ENCODE data around the gene ZNF652.

ZNF652 gene

DNA sequence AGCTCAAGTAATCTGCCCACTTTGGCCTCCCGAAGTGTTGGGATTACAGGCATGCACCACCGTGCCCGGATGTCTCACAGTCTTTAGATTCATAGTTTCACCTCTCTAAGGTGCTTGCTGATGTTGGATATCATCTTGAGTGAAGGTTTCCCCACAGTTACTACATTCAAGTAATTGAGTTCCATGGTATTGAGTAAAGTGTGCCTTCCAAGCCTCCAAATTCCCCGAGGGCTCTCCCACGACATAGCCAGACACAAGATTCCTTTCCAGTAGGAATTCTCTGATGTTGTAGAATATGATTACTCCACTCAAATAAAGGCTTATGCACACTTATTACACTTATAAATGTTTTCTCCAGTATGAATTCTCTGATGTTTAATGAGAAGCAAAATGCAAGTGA, 16.3 kb upstream of the ZNF652 start:
- TF ChIP-seq, protein P1, sequence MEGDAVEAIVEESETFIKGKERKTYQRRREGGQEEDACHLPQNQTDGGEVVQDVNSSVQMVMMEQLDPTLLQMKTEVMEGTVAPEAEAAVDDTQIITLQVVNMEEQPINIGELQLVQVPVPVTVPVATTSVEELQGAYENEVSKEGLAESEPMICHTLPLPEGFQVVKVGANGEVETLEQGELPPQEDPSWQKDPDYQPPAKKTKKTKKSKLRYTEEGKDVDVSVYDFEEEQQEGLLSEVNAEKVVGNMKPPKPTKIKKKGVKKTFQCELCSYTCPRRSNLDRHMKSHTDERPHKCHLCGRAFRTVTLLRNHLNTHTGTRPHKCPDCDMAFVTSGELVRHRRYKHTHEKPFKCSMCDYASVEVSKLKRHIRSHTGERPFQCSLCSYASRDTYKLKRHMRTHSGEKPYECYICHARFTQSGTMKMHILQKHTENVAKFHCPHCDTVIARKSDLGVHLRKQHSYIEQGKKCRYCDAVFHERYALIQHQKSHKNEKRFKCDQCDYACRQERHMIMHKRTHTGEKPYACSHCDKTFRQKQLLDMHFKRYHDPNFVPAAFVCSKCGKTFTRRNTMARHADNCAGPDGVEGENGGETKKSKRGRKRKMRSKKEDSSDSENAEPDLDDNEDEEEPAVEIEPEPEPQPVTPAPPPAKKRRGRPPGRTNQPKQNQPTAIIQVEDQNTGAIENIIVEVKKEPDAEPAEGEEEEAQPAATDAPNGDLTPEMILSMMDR (conservative IDR thresholded peaks at IDR 0.05; ENCODE audit: low read depth, low read length), result no peak
- H3K4me3 ChIP-seq (ENCODE audit: low read length), result no peak overlapping the region
- no peak for DNase-seq (ENCODE audit: low read depth)

DNA sequence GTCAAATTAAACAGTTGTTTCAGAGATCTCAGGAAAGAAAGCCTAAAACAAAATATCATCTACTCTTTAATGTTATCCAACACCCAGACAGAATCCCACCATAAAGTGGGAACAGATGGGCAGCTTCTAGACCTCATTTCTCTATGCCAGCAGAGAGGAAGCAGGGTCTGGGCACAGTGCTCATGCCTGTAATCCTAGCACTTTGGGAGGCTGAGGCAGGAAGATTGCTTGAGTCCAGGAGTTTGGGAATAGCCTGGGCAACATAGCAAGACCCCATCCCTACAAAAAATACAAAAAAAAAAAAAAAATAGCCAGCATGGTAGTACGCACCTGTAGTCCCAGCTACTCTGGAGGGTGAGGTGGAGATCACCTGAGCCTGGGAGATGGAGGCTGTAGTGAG, 13.5 kb upstream of the ZNF652 start:
- DNase-seq (ENCODE audit: low read depth), result no peak
- no peak overlapping the region for H3K4me3 ChIP-seq (ENCODE audit: low read length)
- TF ChIP-seq, protein P1 (conservative IDR thresholded peaks at IDR 0.05; ENCODE audit: low read depth, low read length), result no peak

DNA sequence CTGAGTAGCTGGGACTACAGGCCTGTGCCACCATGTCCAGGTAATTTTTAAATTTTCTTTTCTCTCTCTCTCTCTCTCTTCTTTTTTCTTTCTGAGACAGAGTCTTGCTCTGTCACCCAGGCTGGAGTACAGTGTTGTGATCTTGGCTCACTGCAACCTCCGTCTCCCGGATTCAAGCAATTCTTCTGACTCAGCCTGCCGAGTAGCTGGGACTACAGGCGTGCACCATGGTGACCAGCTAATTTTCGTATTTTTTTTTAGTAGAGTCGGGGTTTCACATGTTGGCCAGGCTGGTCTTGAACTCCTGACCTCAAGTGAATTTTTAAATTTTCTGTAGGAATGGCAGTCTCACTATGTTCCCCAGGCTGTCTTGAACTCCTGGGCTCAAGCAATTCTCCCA, 11.1 kb upstream of the ZNF652 start:
- no peak overlapping the region for H3K4me3 ChIP-seq (ENCODE audit: low read length)
- DNase-seq (ENCODE audit: low read depth), result no peak
- TF ChIP-seq, protein P1 (conservative IDR thresholded peaks at IDR 0.05; ENCODE audit: low read depth, low read length), result no peak

DNA sequence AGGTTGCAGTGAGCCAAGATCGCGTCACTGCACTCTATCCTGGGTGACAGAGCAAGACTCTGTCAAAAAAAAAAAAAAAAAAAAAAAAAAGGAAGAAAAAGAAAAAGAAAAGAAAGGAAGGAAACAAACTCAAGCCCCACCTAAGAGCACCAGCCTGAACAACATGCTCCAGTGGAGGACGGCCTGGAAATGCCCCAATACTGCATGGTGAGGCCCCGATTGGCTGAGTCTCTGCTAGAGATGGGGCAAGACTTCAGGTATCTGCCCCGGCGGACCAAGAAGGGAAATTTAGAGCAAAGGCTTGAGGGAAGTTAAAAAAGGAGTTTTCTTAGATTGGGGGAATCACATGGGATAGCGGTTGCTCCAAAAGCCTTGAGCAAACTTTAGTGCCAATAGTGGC, 10.4 kb upstream of the ZNF652 start:
- TF ChIP-seq, protein P1 (conservative IDR thresholded peaks at IDR 0.05; ENCODE audit: low read depth, low read length), result no peak
- no peak overlapping the region for H3K4me3 ChIP-seq (ENCODE audit: low read length)
- DNase-seq (ENCODE audit: low read depth), result no peak

DNA sequence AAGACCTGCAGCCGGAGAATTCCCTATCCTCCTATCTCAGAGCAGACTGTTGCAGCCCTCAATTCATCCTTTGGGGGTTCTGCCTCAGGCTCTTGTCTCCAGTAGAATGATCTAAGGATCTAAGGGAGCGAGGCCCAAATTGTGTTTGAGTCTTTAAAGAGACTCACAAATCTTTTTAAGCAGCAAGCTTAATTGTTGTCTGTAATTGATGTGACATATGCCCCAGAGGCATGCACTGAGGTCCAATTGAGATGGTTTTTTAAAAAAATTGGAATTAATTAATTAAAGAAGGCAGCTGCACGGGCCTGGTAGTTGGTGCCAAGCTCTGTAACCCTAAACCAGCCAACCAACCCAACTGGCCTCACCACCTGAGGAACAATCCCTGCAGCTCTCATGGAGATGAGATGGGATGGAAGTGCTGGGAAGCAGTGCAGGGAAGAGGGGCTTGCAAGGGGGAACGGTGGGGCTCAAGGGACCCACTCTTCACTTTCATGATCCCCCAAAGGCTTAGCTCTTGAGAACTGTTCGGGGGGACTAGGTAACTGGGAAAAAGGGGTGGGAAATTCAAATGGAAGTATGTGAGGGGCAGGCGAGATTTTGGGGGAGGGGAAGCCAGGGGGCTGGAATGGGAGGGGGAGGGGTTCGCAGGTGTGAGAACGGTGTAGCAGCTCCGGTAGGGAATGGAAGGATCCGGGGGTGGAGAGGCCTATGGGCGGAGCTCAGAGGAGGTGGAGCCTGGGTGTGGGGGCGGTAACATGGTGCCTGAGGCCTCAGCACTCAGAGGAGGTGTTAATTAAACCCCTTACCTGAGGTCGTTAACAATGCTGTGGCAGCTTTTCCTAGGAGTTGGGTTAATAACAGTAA, 9.2 kb upstream of the ZNF652 start:
- no peak overlapping the region for H3K4me3 ChIP-seq (ENCODE audit: low read length)
- no peak for DNase-seq (ENCODE audit: low read depth)
- TF ChIP-seq, protein P1 (conservative IDR thresholded peaks at IDR 0.05; ENCODE audit: low read depth, low read length), result no peak

DNA sequence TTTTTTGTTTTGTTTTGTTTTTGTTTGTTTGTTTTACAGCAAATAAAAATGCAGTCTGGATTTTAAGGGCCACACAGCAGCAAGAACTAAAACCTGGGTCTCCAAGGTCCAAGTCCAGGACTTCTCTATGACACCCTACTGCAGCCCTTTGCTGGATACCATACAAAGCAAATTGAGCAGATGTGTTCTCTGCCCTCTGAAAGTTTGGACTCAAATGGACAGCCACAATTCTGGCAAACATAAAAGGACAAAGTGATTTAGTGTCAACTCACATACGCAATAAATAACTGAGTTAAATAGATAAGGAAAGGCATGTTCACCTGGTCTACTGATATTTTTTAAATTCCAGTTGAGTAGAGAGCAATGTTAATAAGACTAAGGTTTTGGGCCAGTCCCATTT, 7.7 kb upstream of the ZNF652 start:
- H3K4me3 ChIP-seq (ENCODE audit: low read length), result no peak overlapping the region
- DNase-seq (ENCODE audit: low read depth), result no peak
- TF ChIP-seq, protein P1 (conservative IDR thresholded peaks at IDR 0.05; ENCODE audit: low read depth, low read length), result no peak

DNA sequence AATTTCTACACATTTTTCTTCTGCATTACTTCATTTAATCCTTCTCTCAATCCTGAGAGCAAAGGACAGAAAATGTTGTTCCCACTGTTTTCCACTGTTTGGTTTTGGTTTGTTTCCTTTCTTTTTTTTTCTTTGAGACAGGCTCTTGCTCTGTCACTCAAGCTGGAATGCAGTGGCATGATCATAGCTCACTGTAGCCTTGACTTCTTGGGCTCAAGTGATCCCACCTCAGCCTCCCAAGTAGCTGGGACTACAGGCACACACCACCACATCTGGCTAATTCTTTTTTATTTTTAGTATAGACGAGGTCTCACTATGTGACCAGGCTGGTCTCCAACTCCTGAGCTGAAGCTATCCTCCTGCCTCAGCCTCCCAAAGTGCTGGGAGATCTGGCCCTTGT, 7.0 kb upstream of the ZNF652 start:
- TF ChIP-seq, protein P1 (conservative IDR thresholded peaks at IDR 0.05; ENCODE audit: low read depth, low read length), result no peak
- no peak for DNase-seq (ENCODE audit: low read depth)
- no peak overlapping the region for H3K4me3 ChIP-seq (ENCODE audit: low read length)

All from retinal pigment epithelial cell (primary cell).